ENCODE results near the gene SEL1L3. TPM values are rescaled to one million over a fixed set of nuclear protein-coding genes. Genes with fewer than 3 reads are reported as not detected.

Gene SEL1L3
- total RNA-seq, 2 experiments from 2014 or later: 88.3 to 91.3 TPM

DNA sequence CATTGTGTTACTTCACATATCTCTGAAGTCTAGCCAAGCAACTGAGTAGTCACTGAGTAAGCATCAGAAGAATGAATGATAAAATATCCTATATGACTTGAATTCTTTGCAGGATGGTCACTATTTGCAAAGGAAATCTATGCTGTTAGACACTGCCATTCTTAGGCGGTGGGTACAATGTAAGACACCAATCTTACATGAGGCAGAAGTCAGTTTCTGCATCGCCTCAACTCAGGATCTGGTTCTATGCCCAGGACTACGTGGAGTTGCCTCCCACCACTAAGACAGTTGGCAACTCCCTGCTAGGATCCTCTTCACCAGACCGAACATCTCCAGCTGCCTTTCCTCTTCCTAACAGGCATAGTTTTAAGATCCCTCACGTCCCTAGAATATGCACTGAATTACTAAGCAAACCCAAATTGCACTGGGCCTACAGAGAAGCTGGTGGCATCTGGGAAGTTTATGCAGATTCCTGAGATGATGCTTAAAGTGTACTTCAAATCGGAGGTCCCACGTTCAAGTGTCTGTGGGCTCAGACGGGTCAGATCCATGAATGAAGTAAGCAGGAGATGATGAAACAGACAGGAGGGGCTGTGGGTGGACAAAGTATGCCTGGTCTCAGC, 45.6 kb downstream of the SEL1L3 start:
- ChIA-PET POLR2A (no interaction called here), CTCF (no interaction called here)
- no peak overlapping the region for H3K27ac Mint-ChIP-seq
- no peaks in the 10 kb centered on the region for H3K9me3 Mint-ChIP-seq
- H3K36me3 Mint-ChIP-seq (ENCODE audit: low read depth): peaks cover 70% of the 10 kb centered on the region
- H3K4me1 Mint-ChIP-seq: no peaks in the 10 kb centered on the region
- H3K27me3 Mint-ChIP-seq: no peaks in the 10 kb centered on the region
- H3K4me3 Mint-ChIP-seq: no peak overlapping the region
- no peak for DNase-seq

- no peak for DNase-seq
- Mint-ChIP-seq H3K27ac (no peak overlapping the region), H3K9me3 (no peaks in the 10 kb centered on the region), H3K4me1 (no peaks in the 10 kb centered on the region), H3K36me3 (ENCODE audit: low read depth) (peaks cover 70% of the 10 kb centered on the region), H3K4me3 (no peak overlapping the region), H3K27me3 (no peaks in the 10 kb centered on the region)
- CTCF ChIA-PET: no interaction called here
- POLR2A ChIA-PET: no interaction called here
These were observed 46.2 kb downstream of the SEL1L3 start for GRCh38 chr4:25816591-25817058.

DNA sequence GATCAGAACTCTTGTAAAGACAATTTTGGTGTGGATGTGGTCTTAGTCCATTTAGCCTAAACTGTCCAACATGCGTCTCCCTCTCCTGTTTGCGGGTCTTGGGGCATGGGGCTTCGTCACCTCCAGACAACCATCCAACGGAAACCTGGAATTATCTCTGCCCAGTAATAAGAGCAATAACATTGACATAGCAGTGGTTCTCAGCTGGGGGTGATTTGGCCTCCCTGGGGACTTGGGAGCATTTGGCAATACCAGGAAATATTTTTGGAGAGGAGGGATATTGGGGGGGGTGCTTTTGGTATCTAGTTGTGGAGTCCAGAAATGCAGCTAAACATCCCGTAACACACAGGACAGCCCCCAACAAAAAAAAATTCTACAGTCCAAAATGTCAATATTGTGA, 47.2 kb downstream of the SEL1L3 start:
- no peaks in the 10 kb centered on the region for H3K27me3 Mint-ChIP-seq
- no peak overlapping the region for H3K4me3 Mint-ChIP-seq
- no peaks in the 10 kb centered on the region for H3K9me3 Mint-ChIP-seq
- ChIA-PET CTCF (no interaction called here), POLR2A (no interaction called here)
- H3K27ac Mint-ChIP-seq: no peak overlapping the region
- no peak for DNase-seq
- peaks cover 75% of the 10 kb centered on the region for H3K36me3 Mint-ChIP-seq (ENCODE audit: low read depth)
- no peaks in the 10 kb centered on the region for H3K4me1 Mint-ChIP-seq

DNA sequence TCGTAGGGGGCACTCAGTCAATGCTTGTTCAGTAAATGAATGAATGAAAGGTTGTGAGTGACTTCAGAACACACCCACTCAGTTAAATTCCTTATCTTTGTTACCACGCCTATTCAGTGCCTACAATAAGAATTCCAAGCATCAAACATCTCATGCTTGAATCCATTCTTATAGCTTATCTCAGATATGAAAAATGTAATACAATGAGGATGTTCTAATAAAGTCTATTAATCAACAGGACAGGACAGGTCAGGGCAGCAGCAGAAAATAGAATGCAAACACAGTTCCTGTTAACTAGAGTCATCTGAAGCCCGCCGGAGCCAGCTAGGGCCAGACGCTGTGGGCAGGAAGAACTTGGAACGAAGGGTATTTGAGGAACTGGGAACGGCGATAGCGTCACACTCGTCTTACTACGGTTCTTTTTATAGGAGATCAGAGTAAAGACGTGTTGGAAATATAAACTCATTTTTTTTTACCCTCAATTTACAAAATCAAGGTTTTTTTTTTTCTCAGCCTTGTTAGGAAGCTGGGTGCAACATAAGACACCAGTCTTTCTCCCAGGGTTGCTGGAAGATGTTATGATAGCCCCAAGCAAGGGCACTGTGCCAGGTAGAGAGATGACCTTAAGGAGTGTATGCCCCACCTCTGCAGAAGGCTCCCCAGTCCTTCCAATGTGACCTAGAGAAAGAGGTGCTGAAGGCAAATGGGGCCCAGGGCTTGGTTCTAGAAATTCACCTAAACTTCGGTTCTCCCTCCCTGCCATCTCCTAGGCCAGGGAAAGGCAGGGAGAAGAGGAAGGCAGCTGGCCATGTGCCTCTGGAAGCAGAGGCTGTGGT, 48.3 kb downstream of the SEL1L3 start:
- no peak overlapping the region for H3K27ac Mint-ChIP-seq
- no peaks in the 10 kb centered on the region for H3K4me1 Mint-ChIP-seq
- CTCF ChIA-PET: interaction anchor here (0.6 to 0.9 kb wide), 2 partner anchors 46 to 1072 kb away, joined by 3 to 7 read pairs; no protein-coding TSS in a partner anchor
- POLR2A ChIA-PET: no interaction called here
- peaks cover 71% of the 10 kb centered on the region for H3K36me3 Mint-ChIP-seq (ENCODE audit: low read depth)
- no peaks in the 10 kb centered on the region for H3K9me3 Mint-ChIP-seq
- H3K4me3 Mint-ChIP-seq: no peak overlapping the region
- no peaks in the 10 kb centered on the region for H3K27me3 Mint-ChIP-seq
- no peak for DNase-seq

DNA sequence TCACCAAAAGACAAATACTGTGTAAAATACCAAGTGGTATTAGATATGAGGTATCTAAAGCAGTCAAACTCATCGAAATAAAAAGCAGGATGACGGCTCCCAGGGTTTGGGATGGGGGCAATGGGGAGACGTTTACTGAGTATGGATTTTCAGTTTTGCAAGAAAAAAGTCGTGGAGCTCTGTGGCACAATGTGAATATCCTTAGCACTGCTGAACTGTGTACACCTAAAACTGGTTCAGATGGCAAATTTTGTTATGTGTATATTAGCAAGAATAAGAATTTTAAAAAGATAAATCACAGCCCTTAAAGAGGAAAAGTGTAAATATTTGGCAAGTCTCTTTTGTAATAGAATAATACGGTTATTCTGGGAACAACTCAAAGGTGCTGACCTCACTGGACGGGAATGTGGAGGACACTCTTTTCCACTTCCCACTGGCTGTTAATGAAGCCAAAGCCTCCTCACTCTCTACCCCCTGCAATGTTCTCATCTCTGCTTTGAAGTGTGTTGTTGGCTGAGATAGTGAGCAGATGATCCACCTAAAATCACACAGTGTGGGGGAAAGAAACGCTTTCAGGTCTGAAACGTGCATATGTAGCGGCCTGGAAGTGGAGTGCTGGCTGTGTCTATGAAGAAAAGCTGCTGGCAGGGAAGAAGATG, 49.2 kb downstream of the SEL1L3 start:
- ChIA-PET POLR2A (no interaction called here), CTCF (no interaction called here)
- H3K9me3 Mint-ChIP-seq: no peaks in the 10 kb centered on the region
- no peaks in the 10 kb centered on the region for H3K4me1 Mint-ChIP-seq
- no peaks in the 10 kb centered on the region for H3K27me3 Mint-ChIP-seq
- no peak for DNase-seq
- no peak overlapping the region for H3K27ac Mint-ChIP-seq
- H3K36me3 Mint-ChIP-seq (ENCODE audit: low read depth): peaks cover 63% of the 10 kb centered on the region
- no peak overlapping the region for H3K4me3 Mint-ChIP-seq

- POLR2A ChIA-PET: no interaction called here
- H3K36me3 Mint-ChIP-seq (ENCODE audit: low read depth): peaks cover 61% of the 10 kb centered on the region
- no peaks in the 10 kb centered on the region for H3K4me1 Mint-ChIP-seq
- no peaks in the 10 kb centered on the region for H3K9me3 Mint-ChIP-seq
- CTCF ChIA-PET: interaction anchor here (0.7 kb wide), 1 partner anchor 35 kb away, joined by 4 read pairs; no protein-coding TSS in a partner anchor
- H3K27me3 Mint-ChIP-seq: no peaks in the 10 kb centered on the region
- DNase-seq: no peak
- no peak overlapping the region for H3K4me3 Mint-ChIP-seq
- H3K27ac Mint-ChIP-seq: no peak overlapping the region
These were observed 50.9 kb downstream of the SEL1L3 start for GRCh38 chr4:25811841-25812240.

DNA sequence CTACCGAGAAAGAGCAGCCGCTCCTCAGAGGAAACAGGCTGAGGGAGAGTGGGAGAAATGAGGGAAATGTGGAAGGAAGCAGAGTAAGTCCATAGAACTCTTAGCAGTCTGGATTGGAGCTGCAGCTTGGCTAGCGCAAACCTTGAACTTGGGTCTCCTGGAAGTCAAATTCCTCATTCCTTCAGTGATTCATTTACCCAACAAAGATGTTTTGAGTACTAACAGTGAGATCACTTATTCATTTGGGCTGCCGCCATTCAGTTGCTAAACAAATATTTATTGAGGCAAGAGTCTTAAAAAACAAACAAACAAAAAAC, 51.5 kb downstream of the SEL1L3 start:
- POLR2A ChIA-PET: no interaction called here
- no peaks in the 10 kb centered on the region for H3K27me3 Mint-ChIP-seq

GRCh38 chr4:25810461-25811373, 52.1 kb downstream of the SEL1L3 start:
- Mint-ChIP-seq H3K36me3 (ENCODE audit: low read depth) (peaks cover 57% of the 10 kb centered on the region), H3K27ac (no peak overlapping the region), H3K9me3 (no peaks in the 10 kb centered on the region), H3K4me1 (no peaks in the 10 kb centered on the region), H3K4me3 (no peak overlapping the region), H3K27me3 (no peaks in the 10 kb centered on the region)
- ChIA-PET POLR2A (no interaction called here), CTCF (no interaction called here)
- no peak for DNase-seq

More for the DNA sequence above, 51.5 kb downstream of the SEL1L3 start:
- Mint-ChIP-seq H3K27ac (no peak overlapping the region), H3K36me3 (ENCODE audit: low read depth) (peaks cover 60% of the 10 kb centered on the region), H3K9me3 (no peaks in the 10 kb centered on the region), H3K4me3 (no peak overlapping the region), H3K4me1 (no peaks in the 10 kb centered on the region)
- CTCF ChIA-PET: no interaction called here
- DNase-seq: no peak

- Mint-ChIP-seq H3K36me3 (ENCODE audit: low read depth) (peaks cover 59% of the 10 kb centered on the region), H3K4me1 (no peaks in the 10 kb centered on the region), H3K27me3 (no peaks in the 10 kb centered on the region), H3K4me3 (no peak overlapping the region), H3K9me3 (no peaks in the 10 kb centered on the region), H3K27ac (no peak overlapping the region)
- ChIA-PET POLR2A (no interaction called here), CTCF (no interaction called here)
- no peak for DNase-seq
These were observed 52.8 kb downstream of the SEL1L3 start for GRCh38 chr4:25809996-25810395.

DNA sequence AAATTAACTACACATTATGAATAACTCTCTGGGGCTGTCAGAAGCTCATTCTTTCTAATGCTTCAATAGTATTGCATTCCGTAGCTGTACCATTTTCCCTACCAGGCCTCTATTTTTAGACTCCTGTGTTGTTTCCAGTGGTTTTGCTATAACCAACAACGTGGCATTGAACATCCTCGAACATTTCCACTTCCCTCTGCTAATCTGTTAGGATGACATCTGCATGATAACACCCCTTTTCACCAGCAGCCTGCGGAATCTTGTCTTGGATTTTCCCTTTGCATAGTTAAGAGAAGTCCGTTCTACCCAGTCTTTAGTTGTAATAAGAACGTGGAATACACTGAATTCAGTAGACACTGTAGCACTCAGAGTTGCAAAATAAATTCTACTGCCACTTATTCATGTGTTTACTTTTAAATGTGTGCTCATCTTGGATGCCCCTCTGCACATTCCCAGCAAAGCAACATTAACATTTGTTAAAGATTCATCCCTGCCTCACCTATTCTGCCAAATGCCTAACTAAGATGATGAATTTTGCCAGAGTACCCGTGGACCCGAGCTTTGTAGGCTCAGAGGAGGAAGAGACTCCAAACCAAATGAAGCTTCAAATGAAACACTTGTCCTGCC, 55.6 kb downstream of the SEL1L3 start:
- Mint-ChIP-seq H3K27ac (no peak overlapping the region), H3K36me3 (ENCODE audit: low read depth) (peaks cover 63% of the 10 kb centered on the region), H3K4me1 (no peaks in the 10 kb centered on the region), H3K9me3 (no peaks in the 10 kb centered on the region), H3K4me3 (no peak overlapping the region), H3K27me3 (no peaks in the 10 kb centered on the region)
- POLR2A ChIA-PET: no interaction called here
- DNase-seq: no peak
- CTCF ChIA-PET: interaction anchor here (0.6 kb wide), 1 partner anchor 18 kb away, joined by 3 read pairs; no protein-coding TSS in a partner anchor

DNA sequence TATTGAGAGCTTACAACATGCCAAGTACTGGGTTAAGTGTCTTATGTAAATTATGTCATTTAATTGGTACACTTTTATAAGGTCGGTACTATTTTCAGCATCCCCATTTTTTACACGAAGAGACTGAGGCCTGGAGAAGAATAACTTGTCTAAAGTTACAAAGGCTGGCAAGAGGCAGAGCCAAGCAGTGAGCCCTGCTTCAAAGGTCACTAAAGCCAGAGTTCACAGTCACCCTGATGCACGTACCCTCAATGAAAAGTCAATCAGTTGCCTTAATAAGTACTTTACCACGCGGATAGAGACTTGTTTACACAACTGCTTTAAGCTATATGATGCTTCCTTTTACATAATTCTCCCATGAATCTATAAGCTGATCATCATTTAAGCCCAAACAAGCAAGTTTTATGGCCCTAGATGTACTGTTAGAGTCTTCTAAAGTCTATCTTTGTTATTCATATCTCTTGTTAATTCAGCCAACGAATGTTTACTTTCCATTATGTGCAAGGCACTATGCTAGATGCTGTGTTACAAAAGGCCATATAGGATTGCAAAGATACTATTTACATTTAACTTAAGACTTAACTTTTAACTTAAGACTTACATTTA, 57.4 kb downstream of the SEL1L3 start:
- H3K9me3 Mint-ChIP-seq: no peaks in the 10 kb centered on the region
- no peaks in the 10 kb centered on the region for H3K4me1 Mint-ChIP-seq
- H3K4me3 Mint-ChIP-seq: no peak overlapping the region
- ChIA-PET POLR2A (no interaction called here), CTCF (interaction anchor here (1.0 kb wide), 1 partner anchor 37 kb away, joined by 3 read pairs; no protein-coding TSS in a partner anchor)
- DNase-seq: no peak
- no peaks in the 10 kb centered on the region for H3K27me3 Mint-ChIP-seq
- no peak overlapping the region for H3K27ac Mint-ChIP-seq
- H3K36me3 Mint-ChIP-seq (ENCODE audit: low read depth): peaks cover 59% of the 10 kb centered on the region

- DNase-seq: no peak
- H3K36me3 Mint-ChIP-seq (ENCODE audit: low read depth): peaks cover 67% of the 10 kb centered on the region
- H3K27ac Mint-ChIP-seq: no peak overlapping the region
- H3K4me1 Mint-ChIP-seq: no peaks in the 10 kb centered on the region
- CTCF ChIA-PET: no interaction called here
- no peak overlapping the region for H3K4me3 Mint-ChIP-seq
- no peaks in the 10 kb centered on the region for H3K9me3 Mint-ChIP-seq
- POLR2A ChIA-PET: no interaction called here
- H3K27me3 Mint-ChIP-seq: no peaks in the 10 kb centered on the region
These were observed 59.0 kb downstream of the SEL1L3 start for GRCh38 chr4:25803720-25804225.

Measured in activated CD4-positive, alpha-beta memory T cell treated with anti-CD3 and anti-CD28 coated beads, Interleukin-2, amount 10 ng/mL, durations not matched to agents 7 days and 5 days (primary cell).